HG03520 (cell line): Measurements from ENCODE around the gene SLX1A.
"Not testable (repeated sequence)": the region's sequence is repeated elsewhere in the genome, so short reads cannot be mapped to it uniquely, and the experiment has no call there.

Experiments used
- ATAC-seq: cut with Tn5 transposase; IDR thresholded peaks from one replicate; pipeline ENCODE4 v1.9.1; 2021; ENCODE audit warnings: mild to moderate bottlenecking, moderate library complexity; ENCODE audit not compliant: unreplicated experiment

The SLX1A gene

DNA sequence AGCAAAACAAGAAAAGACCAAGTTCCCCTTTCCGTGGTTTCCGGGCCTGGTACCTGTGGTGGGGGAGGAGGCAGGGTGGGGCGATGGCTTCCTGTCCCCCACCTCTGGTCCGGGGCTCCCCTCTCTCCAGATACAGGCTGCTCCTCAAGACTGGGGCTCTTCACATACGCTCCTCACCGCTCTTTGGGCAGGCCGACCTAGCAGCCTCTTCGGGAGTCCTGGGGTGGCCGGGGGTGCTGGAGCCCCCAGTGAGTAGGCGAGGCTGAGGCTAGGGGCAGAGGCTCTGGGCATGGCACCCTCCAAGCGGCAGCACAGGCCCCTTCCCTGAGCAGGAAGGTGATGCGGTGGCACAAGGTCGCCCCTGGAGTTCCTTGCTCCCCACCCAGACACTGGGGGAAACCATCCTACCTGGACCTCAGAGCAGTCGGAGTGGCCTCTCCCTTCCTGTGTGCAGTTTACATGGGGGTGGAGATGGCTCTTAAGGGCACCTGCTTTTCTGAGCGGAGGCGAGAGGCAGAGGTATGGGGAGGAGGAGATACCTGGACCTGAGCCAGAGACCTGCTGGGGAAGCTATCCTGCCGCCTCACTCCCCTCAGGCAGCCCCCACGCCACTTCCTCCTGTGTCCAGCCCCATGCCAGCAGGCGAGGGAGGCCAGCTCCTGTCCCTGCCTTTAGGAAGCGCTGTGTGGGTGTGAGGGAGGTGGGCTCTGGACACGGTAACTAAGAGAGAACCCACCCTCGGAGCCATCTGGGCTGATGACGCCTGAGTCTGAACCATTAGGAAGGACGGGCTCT is 9.4 kb upstream of the SLX1A start:
- ATAC-seq: no peak

DNA sequence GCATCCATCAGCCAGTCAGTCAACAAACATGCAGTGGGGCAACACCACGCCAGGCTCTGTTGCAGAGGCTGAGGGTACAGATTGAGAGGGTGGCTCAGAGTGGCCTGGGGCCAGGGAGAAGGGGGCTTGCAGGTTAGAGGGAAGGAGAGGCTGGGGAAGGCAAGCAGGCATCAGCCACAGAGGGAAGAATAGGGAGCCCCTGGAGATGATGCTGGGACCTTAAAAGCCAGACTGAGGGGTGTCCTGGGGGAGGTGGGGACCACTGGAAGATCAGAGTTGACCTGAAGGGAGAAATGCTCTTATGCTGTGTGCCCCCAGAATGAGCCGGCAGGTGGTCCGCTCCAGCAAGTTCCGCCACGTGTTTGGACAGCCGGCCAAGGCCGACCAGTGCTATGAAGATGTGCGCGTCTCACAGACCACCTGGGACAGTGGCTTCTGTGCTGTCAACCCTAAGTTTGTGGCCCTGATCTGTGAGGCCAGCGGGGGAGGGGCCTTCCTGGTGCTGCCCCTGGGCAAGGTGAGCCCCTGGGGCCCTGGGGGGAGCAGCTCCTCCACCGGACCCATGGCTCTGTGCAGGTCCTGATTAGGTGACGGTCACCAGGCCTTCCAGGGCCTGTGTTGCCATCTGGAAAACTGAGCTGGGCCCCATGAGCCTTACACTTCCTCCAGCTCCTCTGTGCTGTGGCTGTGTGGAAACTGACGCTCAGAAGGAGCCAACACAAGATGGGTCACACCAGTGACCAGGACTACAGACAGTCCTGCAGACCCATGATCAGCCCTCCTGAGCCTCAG is 8.6 kb upstream of the SLX1A start:
- ATAC-seq: no peak

DNA sequence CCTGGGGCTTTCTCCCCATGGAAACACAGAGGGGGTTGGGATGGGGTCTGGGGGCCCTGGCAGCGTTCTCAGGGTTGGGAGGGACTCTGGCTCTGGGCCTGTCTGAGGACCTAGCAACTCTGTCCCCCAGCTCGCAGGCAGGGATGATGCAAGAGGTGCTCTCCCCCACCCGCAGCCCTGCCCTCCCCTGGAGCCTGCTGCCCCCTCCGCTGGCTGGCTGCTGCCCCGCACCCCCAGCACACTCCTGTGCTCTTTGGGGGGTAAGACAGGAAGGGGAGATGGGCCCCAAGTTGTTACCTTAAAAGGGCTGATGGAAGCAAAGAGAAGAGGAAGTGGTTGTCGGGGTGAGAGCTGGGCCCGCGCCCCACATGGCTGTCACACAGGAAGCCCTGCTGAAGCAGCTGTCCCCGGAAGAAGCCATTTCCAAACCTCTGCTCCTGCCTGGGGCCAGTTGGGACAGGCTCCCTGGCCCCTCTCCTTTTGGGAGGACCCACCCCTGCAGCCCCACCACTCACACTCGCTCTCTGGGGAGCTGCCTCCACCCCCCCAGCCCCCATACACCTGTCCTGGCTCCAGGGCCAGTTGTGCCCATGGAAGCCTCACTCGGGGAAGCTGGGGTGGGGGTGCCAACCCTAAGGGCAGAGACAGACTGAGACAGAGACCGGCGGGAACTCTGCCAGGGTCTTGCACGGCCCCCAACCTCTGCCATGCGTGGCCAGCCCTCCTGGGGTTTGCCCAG is 7.8 kb upstream of the SLX1A start:
- no peak for ATAC-seq

DNA sequence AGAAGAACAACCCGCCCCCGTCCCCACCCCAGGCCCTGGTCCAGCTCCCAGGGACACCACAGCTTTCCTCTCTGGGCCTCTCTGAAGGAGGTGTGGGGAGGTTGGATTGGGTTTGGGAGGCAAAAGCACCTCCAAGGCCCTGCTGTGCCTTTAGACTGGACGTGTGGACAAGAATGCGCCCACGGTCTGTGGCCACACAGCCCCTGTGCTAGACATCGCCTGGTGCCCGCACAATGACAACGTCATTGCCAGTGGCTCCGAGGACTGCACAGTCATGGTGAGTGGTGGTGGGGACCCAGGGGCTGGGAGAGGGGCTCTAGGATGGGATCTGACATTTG is 7.3 kb upstream of the SLX1A start:
- ATAC-seq: no peak

DNA sequence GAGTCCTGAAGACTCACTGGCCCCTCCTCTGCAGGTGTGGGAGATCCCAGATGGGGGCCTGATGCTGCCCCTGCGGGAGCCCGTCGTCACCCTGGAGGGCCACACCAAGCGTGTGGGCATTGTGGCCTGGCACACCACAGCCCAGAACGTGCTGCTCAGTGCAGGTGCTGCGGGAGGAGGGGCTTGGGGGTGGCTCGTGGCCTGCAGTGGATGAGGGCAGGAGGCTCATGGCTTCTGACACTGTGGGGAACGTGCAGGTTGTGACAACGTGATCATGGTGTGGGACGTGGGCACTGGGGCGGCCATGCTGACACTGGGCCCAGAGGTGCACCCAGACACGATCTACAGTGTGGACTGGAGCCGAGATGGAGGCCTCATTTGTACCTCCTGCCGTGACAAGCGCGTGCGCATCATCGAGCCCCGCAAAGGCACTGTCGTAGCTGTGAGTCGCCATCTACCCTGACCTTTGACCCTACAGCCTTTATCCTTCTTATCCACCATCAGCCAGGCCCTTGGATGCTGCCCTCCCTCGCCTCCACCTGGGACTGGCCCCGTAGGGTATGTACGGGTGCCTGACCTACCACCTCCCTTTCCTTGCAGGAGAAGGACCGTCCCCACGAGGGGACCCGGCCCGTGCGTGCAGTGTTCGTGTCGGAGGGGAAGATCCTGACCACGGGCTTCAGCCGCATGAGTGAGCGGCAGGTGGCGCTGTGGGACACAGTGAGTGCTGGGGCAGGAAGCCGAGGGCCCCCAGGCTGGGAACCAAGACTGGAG is 6.7 kb upstream of the SLX1A start:
- no peak for ATAC-seq

DNA sequence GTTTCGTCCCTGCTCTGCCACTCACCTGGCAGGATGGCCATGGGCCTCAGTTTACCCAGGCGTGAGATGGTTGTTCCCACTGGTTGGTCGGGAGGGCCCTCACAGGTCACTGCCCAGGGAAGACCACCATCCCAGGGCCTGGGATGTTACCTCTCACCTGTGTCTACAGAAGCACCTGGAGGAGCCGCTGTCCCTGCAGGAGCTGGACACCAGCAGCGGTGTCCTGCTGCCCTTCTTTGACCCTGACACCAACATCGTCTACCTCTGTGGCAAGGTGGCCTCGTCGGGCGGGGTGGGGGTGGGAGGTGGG is 6.2 kb upstream of the SLX1A start:
- no peak for ATAC-seq

DNA sequence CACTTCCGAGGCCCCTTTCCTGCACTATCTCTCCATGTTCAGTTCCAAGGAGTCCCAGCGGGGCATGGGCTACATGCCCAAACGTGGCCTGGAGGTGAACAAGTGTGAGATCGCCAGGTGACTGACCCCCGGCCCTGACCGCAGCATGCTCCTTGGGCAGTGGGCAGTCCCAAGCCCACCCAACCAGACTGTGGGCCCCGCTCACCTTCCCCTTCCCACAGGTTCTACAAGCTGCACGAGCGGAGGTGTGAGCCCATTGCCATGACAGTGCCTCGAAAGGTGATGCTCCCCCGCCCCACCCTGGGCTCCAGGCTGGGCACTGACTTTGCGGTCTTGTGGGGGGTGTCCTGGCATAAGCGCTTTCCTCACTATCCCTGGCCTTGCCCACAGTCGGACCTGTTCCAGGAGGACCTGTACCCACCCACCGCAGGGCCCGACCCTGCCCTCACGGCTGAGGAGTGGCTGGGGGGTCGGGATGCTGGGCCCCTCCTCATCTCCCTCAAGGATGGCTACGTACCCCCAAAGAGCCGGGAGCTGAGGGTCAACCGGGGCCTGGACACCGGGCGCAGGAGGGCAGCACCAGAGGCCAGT is 5.6 kb upstream of the SLX1A start:
- ATAC-seq: no peak

DNA sequence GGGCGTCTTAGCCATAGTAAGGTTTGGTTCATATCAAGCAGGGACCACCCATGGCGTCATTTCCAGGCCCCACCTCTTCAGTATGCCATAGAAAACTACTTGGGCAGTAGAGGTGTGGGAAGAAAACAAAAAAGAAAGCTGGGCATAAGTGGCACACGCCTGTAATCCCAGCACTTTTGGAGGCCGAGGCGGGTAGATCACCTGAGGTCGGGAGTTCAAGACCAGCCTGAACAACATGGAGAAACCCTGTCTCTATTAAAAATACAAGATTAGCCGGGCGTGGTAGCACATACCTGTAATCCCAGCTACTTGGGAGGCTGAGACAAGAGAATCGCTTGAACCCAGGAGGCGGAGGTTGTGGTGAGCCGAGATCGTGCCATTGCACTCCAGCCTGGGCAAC is 2.5 kb upstream of the SLX1A start:
- ATAC-seq: not testable (repeated sequence)

DNA sequence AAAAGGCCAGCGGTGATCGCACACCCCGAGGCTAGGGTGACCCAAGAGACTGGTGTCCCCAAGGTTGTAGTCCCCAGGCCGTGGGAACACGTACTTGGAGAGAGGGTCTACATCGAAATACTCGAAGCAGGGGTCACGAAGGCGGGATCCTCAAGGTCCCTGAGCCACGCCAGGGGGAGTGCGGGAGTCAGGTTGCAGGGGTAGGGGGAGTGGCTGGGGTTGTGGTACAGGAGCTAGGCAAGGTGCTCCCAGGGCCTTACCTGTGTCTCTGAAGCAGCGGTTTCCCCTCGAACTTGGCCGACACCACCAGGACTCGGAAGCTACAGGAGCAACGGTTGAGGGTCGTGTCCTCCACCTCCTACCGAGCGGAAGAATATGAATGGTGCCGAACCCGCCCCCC is 577 bp upstream of the SLX1A start:
- not testable (repeated sequence) for ATAC-seq

DNA sequence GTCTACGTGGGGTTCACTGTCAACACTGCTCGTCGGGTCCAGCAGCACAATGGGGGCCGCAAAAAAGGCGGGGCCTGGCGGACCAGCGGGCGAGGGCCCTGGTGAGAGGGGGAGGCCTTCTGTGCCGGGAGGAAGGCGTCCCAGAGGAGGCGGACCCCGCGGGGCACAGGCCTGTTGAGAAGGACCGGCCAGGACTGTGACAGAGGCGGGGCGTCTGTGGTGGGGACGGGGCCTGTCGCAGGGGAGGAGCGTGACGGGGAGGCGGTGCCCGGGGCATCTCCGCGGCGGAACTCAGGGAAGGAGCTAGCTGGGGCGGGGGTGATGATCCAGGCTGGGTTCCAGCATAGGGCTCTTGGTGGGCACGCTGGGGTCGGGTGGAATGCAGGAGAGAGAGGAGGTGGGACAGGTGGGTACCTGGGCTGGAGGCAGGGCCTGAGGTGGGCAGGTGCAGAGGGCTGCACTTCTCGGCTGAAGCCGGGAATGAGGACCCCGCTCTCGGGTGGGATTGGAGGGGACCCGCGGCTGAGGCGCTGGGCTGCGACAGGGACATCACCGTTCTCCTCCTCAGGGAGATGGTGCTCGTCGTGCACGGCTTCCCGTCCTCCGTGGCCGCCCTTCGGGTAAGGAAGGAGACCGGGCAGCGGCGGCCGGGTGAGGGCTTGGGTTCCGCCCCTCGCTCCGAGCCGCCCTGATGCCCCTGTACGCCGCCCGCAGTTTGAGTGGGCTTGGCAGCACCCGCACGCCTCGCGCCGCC is 674 bp downstream of the SLX1A start:
- peak; percentile 44 for ATAC-seq

DNA sequence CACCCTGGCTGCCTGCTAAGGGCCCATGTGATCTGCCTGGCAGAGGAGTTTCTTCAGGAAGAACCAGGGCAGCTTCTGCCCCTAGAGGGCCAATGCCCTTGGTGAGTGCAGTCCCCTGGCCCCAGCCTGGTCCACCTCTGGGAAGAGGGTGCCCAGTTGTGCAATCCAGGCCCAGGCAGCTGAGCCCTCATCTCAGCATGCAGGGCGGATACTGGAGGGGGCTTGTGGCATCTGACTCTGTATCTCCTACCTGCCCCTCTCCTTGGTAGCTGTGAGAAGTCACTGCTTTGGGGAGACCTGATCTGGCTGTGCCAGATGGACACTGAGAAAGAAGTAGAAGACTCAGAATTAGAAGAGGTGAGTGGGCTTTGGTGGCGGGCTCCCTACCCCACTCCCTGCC is 3.3 kb downstream of the SLX1A start:
- not testable (repeated sequence) for ATAC-seq

DNA sequence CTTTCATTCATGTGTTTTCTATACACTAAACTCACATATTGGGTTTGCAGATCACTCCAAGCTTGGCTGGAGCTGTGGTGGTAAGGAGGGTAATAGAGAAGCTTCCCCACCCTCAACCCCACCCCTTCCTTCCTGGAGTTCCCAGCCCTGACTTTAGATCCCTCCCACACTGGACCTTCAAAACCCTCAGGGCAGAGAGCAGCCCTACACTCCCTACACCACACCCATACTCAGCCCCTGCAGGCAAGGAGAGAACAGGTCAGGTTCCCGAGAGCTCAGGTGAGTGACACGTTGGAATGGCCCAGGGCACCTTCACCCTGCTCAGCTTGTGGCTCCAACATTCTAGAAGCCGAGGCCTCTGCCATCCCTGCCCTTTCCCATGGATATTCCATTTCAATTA is 5.4 kb downstream of the SLX1A start, which contains the start of gene SULT1A3:
Gene SULT1A3, plus strand, starts transcription at position 207 of the 400 bp plus-strand sequence. CDS start 1,474 bp downstream, outside the sequence.
- ATAC-seq: not testable (repeated sequence)

DNA sequence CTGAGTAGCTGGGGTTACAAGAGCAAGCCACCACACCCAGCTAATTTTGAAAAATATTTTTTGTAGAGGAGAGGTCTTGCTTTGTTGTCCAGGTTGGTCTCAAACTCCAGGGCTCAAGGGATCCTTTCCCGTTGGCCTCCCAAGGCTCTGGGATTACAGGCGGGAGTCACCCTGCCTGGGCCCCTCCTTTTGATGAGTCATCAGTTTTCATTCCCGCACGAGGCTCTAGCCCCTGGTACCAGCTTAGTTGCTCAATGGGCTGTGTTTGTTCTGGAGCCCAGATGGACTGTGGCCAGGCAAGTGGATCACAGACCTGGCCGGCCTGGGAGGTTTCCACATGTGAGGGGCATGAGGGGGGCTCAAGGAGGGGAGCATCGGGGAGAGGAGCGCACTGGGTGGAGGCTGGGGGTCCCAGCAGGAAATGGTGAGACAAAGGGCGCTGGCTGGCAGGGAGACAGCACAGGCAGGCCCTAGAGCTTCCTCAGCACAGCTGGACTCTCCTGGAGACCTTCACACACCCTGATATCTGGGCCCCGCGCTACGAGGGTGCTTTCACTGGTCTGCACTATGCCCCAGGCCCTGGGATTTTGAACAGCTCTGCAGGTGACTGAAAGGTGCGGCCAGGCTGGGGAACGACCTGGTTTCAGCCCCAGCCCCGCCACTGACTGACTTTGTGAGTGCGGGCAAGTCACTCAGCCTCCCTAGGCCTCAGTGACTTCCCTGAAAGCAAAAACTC is 6.1 kb downstream of the SLX1A start:
- not testable (repeated sequence) for ATAC-seq

DNA sequence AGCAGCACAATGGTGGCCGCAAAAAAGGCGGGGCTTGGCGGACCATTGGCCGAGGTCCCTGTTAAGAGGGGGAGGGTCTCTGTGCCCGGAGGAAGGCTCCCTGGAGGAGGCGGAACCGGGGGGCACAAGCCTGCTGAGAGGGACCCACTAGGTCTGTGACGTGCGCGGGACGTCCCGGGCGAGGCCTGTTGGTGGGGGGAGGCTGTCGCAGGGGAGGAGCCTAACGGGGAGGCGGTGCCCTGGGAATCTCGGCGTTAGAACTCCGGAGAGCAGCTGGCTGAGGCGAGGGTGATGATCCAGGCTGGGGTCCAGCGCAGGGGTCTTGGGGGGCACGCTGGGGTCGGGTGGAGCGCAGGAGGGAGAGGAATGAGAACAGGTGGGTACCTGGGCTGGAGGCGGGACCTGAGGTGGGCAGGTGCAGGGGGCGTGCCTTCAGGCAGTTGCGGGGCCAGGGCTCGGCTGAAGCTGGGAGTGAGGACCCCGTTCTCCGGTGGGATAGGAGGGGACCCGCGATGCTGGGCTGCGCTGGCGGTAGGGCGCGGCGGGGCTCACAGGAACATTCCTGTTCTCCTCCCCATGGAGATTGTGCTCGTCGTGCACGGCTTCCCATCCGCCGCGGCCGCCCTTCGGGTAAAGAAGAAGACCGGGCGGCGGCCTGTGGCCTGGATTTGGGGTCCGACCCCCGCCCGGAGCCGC is 12.0 kb downstream of the SLX1A start:
- ATAC-seq: not testable (repeated sequence)

DNA sequence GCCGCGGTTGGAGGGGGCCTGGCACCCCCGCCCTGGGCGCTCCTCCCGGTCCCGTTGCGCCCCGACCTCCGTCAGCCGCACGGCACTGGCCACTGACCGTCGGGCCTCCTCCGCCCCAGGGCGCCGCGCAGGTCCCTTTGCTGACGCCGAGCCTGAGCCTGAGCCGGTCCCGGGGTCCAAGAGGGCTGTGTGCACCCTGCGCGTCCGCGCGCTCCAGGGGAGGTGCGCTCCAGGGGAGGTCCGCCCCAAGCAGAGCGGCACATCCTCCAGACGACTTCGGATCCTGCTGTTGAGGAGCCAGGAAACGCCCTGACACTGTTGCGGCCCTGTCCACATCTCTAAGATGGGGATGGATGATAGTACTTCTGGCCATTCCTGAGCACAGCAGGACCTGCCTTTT is 12.6 kb downstream of the SLX1A start:
- not testable (repeated sequence) for ATAC-seq

DNA sequence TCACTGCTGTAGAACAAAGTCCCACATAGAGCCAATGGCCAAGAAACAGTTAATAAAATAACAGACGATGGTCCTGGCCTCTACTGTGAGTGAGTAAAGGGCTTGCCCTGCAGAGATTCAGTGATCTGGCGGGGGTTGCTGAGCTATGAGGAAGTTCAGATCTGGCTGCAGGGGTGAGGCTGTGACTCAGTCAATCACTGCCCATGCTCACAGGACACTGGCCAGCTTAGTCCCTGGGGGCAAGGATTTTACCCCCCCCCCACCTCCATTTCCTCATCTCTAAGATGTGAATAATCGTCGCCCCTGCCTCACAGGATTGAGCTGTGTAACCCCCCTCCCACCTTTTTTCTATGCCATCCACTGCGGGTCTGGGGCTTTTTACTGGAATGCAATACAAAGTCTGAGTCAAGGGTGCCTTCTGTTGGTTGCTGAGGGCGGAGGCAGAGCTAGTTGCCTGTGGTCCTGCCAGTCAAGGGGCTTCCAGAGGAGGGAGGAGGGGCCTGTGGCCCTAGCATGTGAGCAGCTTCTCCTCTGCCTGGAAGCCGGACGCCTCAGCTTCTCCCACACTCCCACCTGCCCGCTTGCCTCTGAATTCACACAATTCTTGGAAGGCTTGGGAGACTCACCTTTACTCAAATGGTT is 13.5 kb downstream of the SLX1A start:
- not testable (repeated sequence) for ATAC-seq

DNA sequence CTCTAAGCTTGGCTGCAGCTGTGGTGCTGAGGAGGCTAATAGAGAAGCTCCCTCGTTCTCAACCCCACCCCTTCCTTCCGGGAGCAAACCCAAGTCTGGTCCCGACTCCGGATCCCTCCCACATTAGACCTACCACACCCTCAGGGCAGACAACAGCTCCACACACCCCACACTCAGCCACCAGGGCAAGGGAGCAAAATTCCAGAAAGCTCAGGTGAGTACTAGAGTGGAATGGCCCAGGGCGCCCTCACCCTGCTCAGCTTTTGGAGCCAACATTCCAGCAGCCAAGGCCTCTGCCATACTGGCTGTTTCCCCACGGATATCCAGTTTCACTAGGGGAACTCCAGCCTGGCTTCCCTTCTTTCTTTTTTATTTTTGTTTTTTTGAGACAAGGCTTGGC is 15.4 kb downstream of the SLX1A start:
- ATAC-seq: not testable (repeated sequence)

DNA sequence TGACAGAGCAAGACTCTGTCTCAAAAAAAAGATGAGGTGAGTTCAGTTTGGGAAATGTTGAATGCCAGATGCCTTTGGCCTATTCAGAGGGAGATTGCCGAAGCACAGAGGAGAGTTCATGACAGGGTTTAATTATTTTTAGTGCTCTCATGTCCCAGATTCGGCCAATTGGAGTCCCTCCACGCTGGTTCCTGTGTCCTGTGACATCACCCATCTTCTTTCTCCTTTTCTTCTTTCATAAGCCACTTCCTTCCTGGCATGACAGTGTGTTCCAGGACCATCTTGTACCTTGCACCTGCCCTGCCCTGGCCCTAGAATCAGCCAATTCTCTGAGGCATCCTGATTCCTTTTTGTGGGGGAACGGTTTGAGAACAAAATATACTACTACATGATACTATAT is 17.7 kb downstream of the SLX1A start:
- ATAC-seq: not testable (repeated sequence)
